ENCODE data around the gene MRPL28.

Gene MRPL28

DNA sequence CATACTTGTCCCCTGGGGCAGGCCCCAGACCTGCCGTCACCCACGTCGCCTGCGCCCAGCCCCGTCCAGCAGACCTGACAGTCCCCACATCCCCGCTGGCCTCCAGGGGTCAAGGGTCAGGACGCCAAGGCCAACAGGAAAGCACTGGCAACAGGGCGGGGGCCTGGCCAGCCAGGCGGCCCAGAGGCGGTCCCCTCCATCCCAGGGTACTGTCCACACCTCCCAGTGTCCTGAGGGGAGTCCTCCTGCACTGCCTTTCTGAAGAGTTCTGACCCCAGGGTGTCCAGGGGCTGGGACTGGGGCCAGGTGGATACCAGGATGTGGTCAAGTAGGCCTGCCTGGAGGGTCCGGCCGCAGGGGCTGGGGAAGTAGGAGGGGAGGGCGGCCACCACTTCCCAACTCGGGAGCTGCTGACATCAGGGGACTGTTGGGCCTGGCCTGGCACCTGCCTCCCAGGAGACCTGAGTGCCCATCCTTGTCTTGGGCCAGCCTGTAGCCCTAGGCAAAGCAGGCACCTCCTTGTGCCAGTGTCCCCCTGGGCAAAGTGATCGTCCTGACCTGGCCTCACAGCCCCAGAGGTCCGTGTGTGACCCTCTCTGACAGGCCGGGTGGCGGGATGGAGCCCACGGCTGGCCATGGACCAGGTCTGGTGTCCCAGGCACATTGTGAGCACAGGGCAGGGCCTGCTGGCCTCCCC lies 11.1 kb downstream of the MRPL28 start:
- Histone ChIP-seq H3K9me3 (ENCODE audit: control insufficient read depth, insufficient read depth, low read length) (no peaks in the 10 kb centered on the region), H3K27me3 (ENCODE audit: control insufficient read depth, insufficient read depth, low read length) (no peaks in the 10 kb centered on the region), H3K4me3 (ENCODE audit: low read length) (no peak overlapping the region), H3K36me3 (ENCODE audit: control insufficient read depth, insufficient read depth, low read length) (no peaks in the 10 kb centered on the region; the same call in 1 of the 2 replicates), H3K4me1 (ENCODE audit: control insufficient read depth, insufficient read depth, low read length) (peaks cover 2% of the 10 kb centered on the region; the same call in 1 of the 2 replicates), H3K27ac (ENCODE audit: low read length) (no peak overlapping the region)
- no peak for DNase-seq (ENCODE audit: low read depth, low spot score)
- WGBS (ENCODE audit: insufficient coverage, insufficient read length) = no CpG with 5 or more reads among the region's 19 CpGs

DNA sequence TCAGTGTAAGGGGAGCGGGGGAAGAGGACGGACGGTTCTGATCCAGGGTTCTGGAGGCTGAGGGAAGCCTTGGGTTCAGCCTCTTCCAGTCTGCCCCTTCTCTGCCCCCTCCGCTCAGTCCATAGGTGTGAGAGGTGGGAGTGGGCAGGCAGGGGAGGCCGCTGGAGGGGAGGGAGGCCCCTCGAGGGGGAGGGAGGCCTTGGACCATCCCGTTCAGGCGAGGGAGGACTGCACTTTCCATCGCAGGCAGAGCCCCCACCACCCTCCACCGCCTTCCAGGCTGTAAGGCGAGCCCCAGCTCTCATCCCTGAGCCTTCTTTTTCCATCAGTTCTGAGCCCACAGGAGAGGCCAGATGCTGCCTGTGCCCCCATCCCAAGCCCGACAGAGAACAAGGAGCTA lies 13.6 kb downstream of the MRPL28 start:
- Histone ChIP-seq H3K4me3 (ENCODE audit: low read length) (no peak overlapping the region), H3K36me3 (ENCODE audit: control insufficient read depth, insufficient read depth, low read length) (no peaks in the 10 kb centered on the region; the same call in 1 of the 2 replicates), H3K27me3 (ENCODE audit: control insufficient read depth, insufficient read depth, low read length) (no peaks in the 10 kb centered on the region), H3K9me3 (ENCODE audit: control insufficient read depth, insufficient read depth, low read length) (no peaks in the 10 kb centered on the region), H3K4me1 (ENCODE audit: control insufficient read depth, insufficient read depth, low read length) (no peaks in the 10 kb centered on the region; the same call in 1 of the 2 replicates), H3K27ac (ENCODE audit: low read length) (no peak overlapping the region)
- no peak for DNase-seq (ENCODE audit: low read depth, low spot score)
- no CpG with 5 or more reads among the region's 12 CpGs for WGBS (ENCODE audit: insufficient coverage, insufficient read length)

DNA sequence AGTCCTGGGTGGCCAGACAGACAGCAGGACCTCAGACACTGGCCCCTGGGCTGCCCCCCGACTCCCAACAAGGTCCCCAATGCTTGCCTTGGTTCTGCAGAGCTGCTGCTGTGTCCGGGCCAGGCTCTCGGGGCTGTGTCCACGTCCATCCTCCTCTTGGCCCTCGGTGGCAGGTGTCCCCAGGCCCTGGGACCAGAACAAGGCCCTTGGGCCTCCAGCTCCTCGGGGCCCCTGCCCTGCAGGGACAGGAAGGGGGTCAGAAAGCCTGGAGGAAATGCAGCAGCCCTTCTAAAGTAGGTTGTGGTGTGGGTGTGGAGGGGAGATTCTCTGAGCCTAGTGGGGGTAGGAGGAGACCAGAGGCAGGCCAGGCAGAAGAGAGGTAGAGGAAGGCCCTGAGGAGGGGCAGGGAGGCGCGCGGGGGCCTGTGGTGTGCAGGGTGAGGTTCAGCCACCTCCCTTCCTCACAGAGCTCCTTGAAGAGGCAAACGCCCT lies 15.3 kb downstream of the MRPL28 start:
- Histone ChIP-seq H3K36me3 (ENCODE audit: control insufficient read depth, insufficient read depth, low read length) (no peaks in the 10 kb centered on the region), H3K4me3 (ENCODE audit: low read length) (no peak overlapping the region), H3K27me3 (ENCODE audit: control insufficient read depth, insufficient read depth, low read length) (no peaks in the 10 kb centered on the region), H3K9me3 (ENCODE audit: control insufficient read depth, insufficient read depth, low read length) (no peaks in the 10 kb centered on the region), H3K4me1 (ENCODE audit: control insufficient read depth, insufficient read depth, low read length) (no peaks in the 10 kb centered on the region; the same call in 1 of the 2 replicates), H3K27ac (ENCODE audit: low read length) (no peak overlapping the region)
- no CpG with 5 or more reads among the region's 10 CpGs for WGBS (ENCODE audit: insufficient coverage, insufficient read length)
- DNase-seq (ENCODE audit: low read depth, low spot score) = no peak

DNA sequence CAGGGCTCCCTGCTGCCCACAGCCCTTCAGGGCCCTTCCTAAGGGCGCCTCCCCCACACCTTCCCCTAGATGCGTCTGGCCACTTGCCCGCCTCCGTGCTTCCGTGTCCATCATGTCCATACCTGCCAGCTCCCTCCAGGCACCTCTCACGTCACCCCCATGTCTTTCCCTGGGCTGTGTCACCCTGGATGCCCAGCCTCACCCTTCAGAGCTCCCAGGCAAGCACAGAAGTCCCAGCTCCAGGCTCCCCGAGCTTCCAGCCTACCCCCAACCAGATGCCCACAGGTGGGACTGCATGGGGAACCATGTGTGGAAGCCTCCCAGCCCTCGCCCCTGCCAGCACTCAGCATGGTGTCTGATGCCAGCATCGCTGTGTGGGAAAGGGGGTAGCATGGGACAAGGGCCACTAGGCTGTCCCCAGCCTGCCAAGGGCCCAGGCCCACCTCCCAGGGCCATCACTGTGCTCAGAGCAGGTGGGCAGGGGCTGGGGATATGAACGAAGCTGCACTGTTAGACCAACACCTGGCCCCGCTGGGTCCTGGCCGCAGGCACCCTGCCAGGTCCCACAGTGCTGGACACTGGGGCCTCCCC lies 16.0 kb downstream of the MRPL28 start:
- no peaks in the 10 kb centered on the region for H3K4me1 ChIP-seq (ENCODE audit: control insufficient read depth, insufficient read depth, low read length)
- WGBS (ENCODE audit: insufficient coverage, insufficient read length) = no CpG with 5 or more reads among the region's 12 CpGs
- H3K4me3 ChIP-seq (ENCODE audit: low read length) = no peak overlapping the region
- H3K9me3 ChIP-seq (ENCODE audit: control insufficient read depth, insufficient read depth, low read length) = no peaks in the 10 kb centered on the region
- no peak for DNase-seq (ENCODE audit: low read depth, low spot score)
- H3K36me3 ChIP-seq (ENCODE audit: control insufficient read depth, insufficient read depth, low read length) = no peaks in the 10 kb centered on the region
- H3K27ac ChIP-seq (ENCODE audit: low read length) = no peak overlapping the region
- no peaks in the 10 kb centered on the region for H3K27me3 ChIP-seq (ENCODE audit: control insufficient read depth, insufficient read depth, low read length)

DNA sequence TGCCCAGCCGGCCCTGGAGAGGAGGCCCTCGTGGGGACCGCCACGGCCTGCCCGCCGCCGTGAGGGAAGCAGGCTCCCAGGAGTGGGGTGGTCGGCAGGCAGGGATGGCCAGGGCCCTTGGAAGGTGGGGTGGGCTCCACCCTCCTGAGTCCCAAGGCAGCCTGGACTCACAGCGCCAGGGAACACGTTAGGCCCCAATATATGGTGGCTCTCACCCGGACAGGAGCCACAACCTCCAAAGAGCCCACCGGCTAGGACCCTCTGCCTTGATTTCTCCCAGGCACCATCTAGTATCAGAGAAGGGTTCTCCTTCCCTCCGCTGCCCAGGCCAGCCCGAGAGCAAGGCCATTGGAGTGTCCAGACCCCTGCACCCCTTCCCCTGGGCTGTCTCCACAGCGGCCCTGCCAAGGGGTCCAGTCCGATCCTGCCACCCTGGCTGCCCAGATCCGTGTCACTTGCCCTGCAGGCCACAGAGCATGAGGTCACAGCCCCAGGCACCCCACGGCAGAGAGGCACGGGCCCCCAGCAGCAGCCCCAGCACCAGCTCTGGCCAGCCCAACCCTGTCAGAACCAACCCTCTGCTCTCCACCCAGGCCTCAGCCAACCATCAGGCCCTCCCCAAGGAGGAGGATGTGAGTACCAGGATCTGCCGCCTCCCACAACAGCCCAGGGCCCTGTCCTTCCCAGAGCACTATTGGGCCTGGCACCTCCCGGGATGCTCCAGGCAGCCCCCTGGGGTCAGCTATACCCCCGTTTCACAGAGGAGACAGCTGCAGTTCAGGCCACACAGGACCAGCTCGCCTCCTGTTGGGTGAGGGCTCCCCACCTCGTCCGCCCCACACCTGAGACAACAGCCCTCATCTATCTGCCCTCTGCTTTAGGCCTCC lies 16.7 kb downstream of the MRPL28 start:
- Histone ChIP-seq H3K4me3 (ENCODE audit: low read length) (peak overlapping the region; percentile 41; the same call in 1 of the 2 replicates), H3K4me1 (ENCODE audit: control insufficient read depth, insufficient read depth, low read length) (no peaks in the 10 kb centered on the region), H3K36me3 (ENCODE audit: control insufficient read depth, insufficient read depth, low read length) (no peaks in the 10 kb centered on the region), H3K27me3 (ENCODE audit: control insufficient read depth, insufficient read depth, low read length) (no peaks in the 10 kb centered on the region), H3K27ac (ENCODE audit: low read length) (no peak overlapping the region), H3K9me3 (ENCODE audit: control insufficient read depth, insufficient read depth, low read length) (no peaks in the 10 kb centered on the region)
- WGBS (ENCODE audit: insufficient coverage, insufficient read length) = no CpG with 5 or more reads among the region's 25 CpGs
- DNase-seq (ENCODE audit: low read depth, low spot score) = no peak

DNA sequence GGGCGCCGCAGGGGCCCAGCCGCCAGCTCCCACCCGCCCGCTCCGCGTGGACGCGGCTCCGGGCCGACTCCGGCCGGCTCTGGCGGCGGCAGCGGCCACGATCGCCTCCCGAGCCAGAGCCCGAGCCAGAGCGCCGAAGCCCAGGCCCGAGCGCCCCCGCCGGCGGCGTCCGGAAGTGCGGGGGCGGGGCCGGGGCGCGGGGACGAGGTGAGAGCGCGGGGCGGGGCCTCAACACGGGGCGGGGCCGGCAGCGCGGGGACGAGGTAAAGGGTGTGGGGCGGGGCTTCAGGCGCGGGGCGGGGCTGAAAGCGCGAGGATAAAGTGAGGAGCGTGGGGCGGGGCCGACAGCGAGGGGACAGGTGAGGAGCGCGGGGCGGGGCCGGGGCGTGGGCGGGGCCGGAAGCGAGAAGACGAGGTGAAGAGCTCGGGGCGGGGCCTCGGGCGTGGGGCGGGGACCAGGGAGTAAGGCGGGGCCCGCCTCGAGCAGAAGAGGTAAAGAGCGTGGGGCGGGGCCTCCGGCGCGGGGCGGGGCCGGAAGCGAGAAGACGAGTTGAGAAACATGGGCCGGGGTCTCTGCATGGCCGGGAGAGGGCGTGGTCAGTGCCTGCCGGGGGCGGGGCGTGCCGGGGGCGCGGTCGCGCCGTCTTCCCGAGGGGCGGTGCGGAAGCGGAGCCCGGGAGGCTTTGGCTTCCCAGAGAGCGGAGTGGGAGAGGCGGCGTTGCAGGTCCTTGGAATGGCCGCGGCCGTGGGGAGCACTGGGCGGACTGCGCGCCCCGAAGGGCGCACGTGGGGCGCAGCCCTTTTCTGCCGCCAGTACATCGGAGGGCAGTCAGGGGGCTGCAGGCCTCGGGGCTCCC lies 17.6 kb downstream of the MRPL28 start, which contains the start of gene AXIN1:
Gene AXIN1 (minus strand): TSS at position 177 of the 857 bp plus-strand sequence. CDS start 5,698 bp downstream, outside the sequence.
- no peaks in the 10 kb centered on the region for H3K36me3 ChIP-seq (ENCODE audit: control insufficient read depth, insufficient read depth, low read length)
- DNase-seq (ENCODE audit: low read depth, low spot score) = peak; percentile 66
- no peaks in the 10 kb centered on the region for H3K9me3 ChIP-seq (ENCODE audit: control insufficient read depth, insufficient read depth, low read length)
- no peak within 1 kb of the TSS for H3K27ac ChIP-seq (ENCODE audit: low read length)
- no CpG with 5 or more reads among the region's 113 CpGs for WGBS (ENCODE audit: insufficient coverage, insufficient read length)
- no peaks in the 10 kb centered on the region for H3K4me1 ChIP-seq (ENCODE audit: control insufficient read depth, insufficient read depth, low read length)
- peak within 1 kb of the TSS; percentile 75 for H3K4me3 ChIP-seq (ENCODE audit: low read length)
- no peaks in the 10 kb centered on the region for H3K27me3 ChIP-seq (ENCODE audit: control insufficient read depth, insufficient read depth, low read length)

DNA sequence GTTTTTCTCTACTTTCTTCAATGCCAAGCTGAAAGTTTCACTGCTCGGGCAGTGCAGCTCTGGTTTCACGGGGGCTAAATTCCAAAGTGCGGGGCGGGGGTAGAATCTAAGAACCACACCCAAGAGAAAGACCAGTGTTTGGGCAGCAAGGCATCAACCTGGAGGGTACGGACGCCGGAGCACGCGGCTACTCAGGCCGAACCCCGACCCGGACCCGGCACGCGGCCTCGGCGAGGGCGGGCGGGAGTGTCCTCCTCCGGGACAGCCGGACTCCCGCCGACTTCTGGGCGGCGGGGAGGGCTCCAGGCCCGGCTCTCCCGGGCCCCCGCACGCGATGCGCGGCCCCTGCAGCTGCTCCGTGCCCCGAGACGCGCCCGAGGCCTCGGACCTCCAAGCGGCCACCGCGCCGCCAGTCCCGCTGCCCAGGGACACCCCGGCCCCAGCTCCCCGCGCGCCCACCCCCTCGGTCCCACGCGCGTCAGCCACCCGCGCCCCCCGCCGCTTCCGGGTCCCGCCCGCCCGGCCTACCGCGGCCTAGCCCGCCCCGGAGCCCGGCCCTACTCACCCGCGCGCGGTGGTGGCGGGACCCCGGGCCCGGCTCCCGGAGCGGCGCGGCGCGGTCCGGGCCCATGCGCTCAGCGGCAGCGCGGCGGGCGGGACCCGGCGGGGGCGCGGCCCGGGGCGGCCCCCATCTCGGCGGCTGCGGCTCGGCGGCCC lies 18.4 kb downstream of the MRPL28 start:
- DNase-seq (ENCODE audit: low read depth, low spot score) = no peak

DNA sequence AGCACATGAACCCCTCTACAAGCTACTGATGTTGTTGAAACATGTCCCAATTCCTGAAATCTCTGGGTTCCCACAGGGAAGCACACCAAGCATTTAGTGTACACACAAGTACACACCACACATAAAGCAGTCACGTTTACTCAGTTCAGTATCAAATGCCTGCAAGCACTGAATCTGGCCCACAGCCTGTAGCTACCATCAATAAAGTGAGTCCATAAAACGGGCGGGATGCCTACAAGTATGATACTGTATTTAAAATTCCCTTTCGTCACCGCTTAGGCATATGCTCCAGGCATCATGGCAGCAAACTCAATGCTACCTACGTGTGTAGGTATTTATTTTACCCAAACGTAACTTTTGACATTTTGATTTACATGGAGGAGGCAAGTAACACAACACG lies 20.1 kb downstream of the MRPL28 start:
- Histone ChIP-seq H3K4me3 (ENCODE audit: low read length) (no peak overlapping the region), H3K27me3 (ENCODE audit: control insufficient read depth, insufficient read depth, low read length) (no peaks in the 10 kb centered on the region), H3K4me1 (ENCODE audit: control insufficient read depth, insufficient read depth, low read length) (no peaks in the 10 kb centered on the region), H3K36me3 (ENCODE audit: control insufficient read depth, insufficient read depth, low read length) (0 out of 2 replicates have a peak, but pooled peaks cover 4% of the 10 kb centered on the region), H3K27ac (ENCODE audit: low read length) (no peak overlapping the region), H3K9me3 (ENCODE audit: control insufficient read depth, insufficient read depth, low read length) (no peaks in the 10 kb centered on the region)
- DNase-seq (ENCODE audit: low read depth, low spot score) = no peak
- no CpG with 5 or more reads among the region's 8 CpGs for WGBS (ENCODE audit: insufficient coverage, insufficient read length)

More for the DNA sequence above, 18.4 kb downstream of the MRPL28 start:
- no peak overlapping the region for H3K27ac ChIP-seq (ENCODE audit: low read length)
- no peaks in the 10 kb centered on the region for H3K9me3 ChIP-seq (ENCODE audit: control insufficient read depth, insufficient read depth, low read length)
- H3K4me3 ChIP-seq (ENCODE audit: low read length) = peak overlapping the region; percentile 75
- H3K4me1 ChIP-seq (ENCODE audit: control insufficient read depth, insufficient read depth, low read length) = no peaks in the 10 kb centered on the region
- H3K27me3 ChIP-seq (ENCODE audit: control insufficient read depth, insufficient read depth, low read length) = no peaks in the 10 kb centered on the region
- no peaks in the 10 kb centered on the region for H3K36me3 ChIP-seq (ENCODE audit: control insufficient read depth, insufficient read depth, low read length)
- no CpG with 5 or more reads among the region's 95 CpGs for WGBS (ENCODE audit: insufficient coverage, insufficient read length)

DNA sequence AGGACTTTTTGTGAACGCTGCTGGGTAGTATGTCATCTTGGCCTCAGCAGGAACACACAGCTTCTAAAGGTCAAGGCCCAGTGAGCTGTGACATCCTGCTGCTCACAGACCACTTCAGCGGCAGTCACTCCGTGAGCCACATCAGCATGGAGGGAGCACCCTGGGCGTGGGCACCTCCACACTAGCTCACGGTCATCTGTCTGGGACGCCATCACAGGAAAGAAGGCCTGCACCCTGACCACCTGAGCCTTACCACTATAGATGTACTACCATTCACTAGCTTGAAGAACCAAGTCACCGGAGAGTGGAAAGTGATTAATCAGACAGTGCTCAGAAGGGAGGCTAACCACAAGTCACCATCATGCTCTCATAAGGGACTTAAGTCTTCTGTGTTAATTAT lies 21.1 kb downstream of the MRPL28 start:
- no peaks in the 10 kb centered on the region for H3K9me3 ChIP-seq (ENCODE audit: control insufficient read depth, insufficient read depth, low read length)
- no peak overlapping the region for H3K4me3 ChIP-seq (ENCODE audit: low read length)
- H3K36me3 ChIP-seq (ENCODE audit: control insufficient read depth, insufficient read depth, low read length) = 0 out of 2 replicates have a peak, but pooled peaks cover 4% of the 10 kb centered on the region
- H3K27ac ChIP-seq (ENCODE audit: low read length) = no peak overlapping the region
- H3K27me3 ChIP-seq (ENCODE audit: control insufficient read depth, insufficient read depth, low read length) = no peaks in the 10 kb centered on the region
- no peak for DNase-seq (ENCODE audit: low read depth, low spot score)
- WGBS (ENCODE audit: insufficient coverage, insufficient read length) = no CpG with 5 or more reads among the region's 7 CpGs
- H3K4me1 ChIP-seq (ENCODE audit: control insufficient read depth, insufficient read depth, low read length) = no peaks in the 10 kb centered on the region
